ENCODE measurements around the gene UGT1A9. TPM values are rescaled to one million over a fixed set of nuclear protein-coding genes. Genes with fewer than 3 reads are reported as not detected.

The UGT1A9 gene
- total and polyA plus RNA-seq, 2 experiments from 2014 or later = 9.6 to 12.6 TPM

DNA sequence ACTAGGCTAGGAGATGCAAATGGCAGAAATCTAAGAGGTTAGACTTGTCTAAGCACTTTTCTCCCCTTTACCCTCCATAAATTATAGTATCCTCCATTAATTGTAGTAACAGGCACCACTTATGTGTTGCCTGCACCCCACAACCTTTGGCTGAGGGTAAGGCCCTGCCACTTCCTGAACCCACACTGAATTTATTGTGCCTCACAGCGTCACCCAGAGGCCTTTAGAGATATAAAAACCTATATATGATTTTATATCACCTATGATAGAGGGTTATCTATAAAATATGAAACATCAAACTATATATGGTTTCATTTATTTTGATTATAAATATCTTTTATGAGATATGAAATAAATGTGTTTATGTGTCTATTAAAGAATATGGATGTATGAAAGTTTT lies 2.6 kb downstream of the UGT1A9 start:
- H2AFZ ChIP-seq = no peak overlapping the region
- H3K27ac ChIP-seq = no peak overlapping the region
- H3K9me2 ChIP-seq (replicated peaks; ENCODE audit: insufficient read depth) = no peaks in the 10 kb centered on the region
- H3K36me3 ChIP-seq (replicated peaks; ENCODE audit: insufficient read depth, low read depth) = no peaks in the 10 kb centered on the region
- no peaks in the 10 kb centered on the region for H3K27me3 ChIP-seq
- TF ChIP-seq, protein P1, sequence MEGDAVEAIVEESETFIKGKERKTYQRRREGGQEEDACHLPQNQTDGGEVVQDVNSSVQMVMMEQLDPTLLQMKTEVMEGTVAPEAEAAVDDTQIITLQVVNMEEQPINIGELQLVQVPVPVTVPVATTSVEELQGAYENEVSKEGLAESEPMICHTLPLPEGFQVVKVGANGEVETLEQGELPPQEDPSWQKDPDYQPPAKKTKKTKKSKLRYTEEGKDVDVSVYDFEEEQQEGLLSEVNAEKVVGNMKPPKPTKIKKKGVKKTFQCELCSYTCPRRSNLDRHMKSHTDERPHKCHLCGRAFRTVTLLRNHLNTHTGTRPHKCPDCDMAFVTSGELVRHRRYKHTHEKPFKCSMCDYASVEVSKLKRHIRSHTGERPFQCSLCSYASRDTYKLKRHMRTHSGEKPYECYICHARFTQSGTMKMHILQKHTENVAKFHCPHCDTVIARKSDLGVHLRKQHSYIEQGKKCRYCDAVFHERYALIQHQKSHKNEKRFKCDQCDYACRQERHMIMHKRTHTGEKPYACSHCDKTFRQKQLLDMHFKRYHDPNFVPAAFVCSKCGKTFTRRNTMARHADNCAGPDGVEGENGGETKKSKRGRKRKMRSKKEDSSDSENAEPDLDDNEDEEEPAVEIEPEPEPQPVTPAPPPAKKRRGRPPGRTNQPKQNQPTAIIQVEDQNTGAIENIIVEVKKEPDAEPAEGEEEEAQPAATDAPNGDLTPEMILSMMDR (IDR thresholded peaks at IDR 0.05; ENCODE audit: poor library complexity) = no peak
- no peak for TF ChIP-seq EZH2phosphoT487 (IDR thresholded peaks at IDR 0.05; ENCODE audit: low read depth, severe bottlenecking, unreplicated experiment)
- no peak for TF ChIP-seq EZH2 (IDR thresholded peaks at IDR 0.05; ENCODE audit: borderline replicate concordance)
- H3K9me3 ChIP-seq (ENCODE audit: low read depth) = no peaks in the 10 kb centered on the region
- WGBS (ENCODE audit: low lambda C conversion rate, missing lambda C conversion rate) = 63% methylated on average over 1 of the region's 1 CpG
- no peak overlapping the region for H3K4me2 ChIP-seq
- H4K20me1 ChIP-seq (ENCODE audit: insufficient read depth, poor library complexity, severe bottlenecking) = no peaks in the 10 kb centered on the region
- no peak for DNase-seq (ENCODE audit: low spot score)
- no peaks in the 10 kb centered on the region for H3K79me2 ChIP-seq
- H3K4me1 ChIP-seq (ENCODE audit: insufficient read depth) = no peaks in the 10 kb centered on the region
- H3K4me3 ChIP-seq = no peak overlapping the region

DNA sequence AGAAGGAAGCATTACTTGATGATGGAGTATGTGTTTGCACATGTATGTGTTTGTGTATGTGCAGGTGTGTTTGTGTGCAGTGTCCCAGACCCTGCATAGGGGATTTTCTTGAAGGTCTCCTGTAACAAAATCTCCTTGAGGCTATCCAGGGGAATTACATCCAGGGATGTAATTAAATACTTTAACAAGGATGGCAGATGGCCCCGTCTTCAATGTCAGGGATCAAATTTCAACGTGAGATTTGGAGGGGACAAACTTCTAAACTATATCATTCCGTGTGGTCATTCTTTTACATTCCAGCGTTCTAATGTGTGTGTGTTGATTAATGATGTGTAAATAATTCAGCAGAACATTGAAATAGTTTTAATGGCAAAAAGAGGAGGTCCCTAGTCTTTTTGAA lies 3.3 kb downstream of the UGT1A9 start:
- H3K27ac ChIP-seq = no peak overlapping the region

DNA sequence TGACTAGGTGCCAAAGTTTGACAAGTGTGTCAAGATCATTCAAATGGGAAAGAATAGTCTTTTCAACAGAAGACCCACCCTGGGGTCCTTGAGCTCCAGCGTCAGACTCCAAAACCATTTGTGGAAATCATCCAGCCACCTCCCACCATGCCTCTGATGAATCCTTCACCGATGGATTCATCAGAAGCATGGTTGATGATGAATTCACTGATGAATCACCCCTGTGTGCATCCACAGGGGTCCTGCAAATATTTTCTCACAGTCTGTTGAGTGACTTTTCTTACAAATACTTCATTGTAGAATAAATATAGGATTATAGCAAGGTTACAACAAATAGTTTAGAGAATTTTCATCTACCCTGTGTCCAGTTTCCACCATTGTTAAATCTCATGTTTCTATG lies 4.3 kb downstream of the UGT1A9 start:
- no peaks in the 10 kb centered on the region for H3K9me3 ChIP-seq (ENCODE audit: low read depth)
- no peaks in the 10 kb centered on the region for H3K27me3 ChIP-seq
- no peaks in the 10 kb centered on the region for H3K4me1 ChIP-seq (ENCODE audit: insufficient read depth)
- no peak overlapping the region for H3K4me2 ChIP-seq
- H3K4me3 ChIP-seq = no peak overlapping the region
- H2AFZ ChIP-seq = no peak overlapping the region
- no peak overlapping the region for H3K27ac ChIP-seq
- no peaks in the 10 kb centered on the region for H4K20me1 ChIP-seq (ENCODE audit: insufficient read depth, poor library complexity, severe bottlenecking)
- no peaks in the 10 kb centered on the region for H3K36me3 ChIP-seq (replicated peaks; ENCODE audit: insufficient read depth, low read depth)
- H3K9me2 ChIP-seq (replicated peaks; ENCODE audit: insufficient read depth) = no peaks in the 10 kb centered on the region
- TF ChIP-seq EZH2phosphoT487 (IDR thresholded peaks at IDR 0.05; ENCODE audit: low read depth, severe bottlenecking, unreplicated experiment) = no peak
- TF ChIP-seq, protein P1 (IDR thresholded peaks at IDR 0.05; ENCODE audit: poor library complexity) = no peak
- no peak for TF ChIP-seq EZH2 (IDR thresholded peaks at IDR 0.05; ENCODE audit: borderline replicate concordance)
- DNase-seq (ENCODE audit: low spot score) = no peak
- WGBS (ENCODE audit: low lambda C conversion rate, missing lambda C conversion rate) = 88% methylated on average over 2 of the region's 2 CpGs
- H3K79me2 ChIP-seq = no peaks in the 10 kb centered on the region

More for the DNA sequence above, 3.3 kb downstream of the UGT1A9 start:
- H2AFZ ChIP-seq = no peak overlapping the region
- no peaks in the 10 kb centered on the region for H4K20me1 ChIP-seq (ENCODE audit: insufficient read depth, poor library complexity, severe bottlenecking)
- TF ChIP-seq, protein P1 (IDR thresholded peaks at IDR 0.05; ENCODE audit: poor library complexity) = no peak
- no peak overlapping the region for H3K4me2 ChIP-seq
- H3K36me3 ChIP-seq (replicated peaks; ENCODE audit: insufficient read depth, low read depth) = no peaks in the 10 kb centered on the region
- WGBS (ENCODE audit: low lambda C conversion rate, missing lambda C conversion rate) = 34% methylated on average over 4 of the region's 4 CpGs
- no peaks in the 10 kb centered on the region for H3K27me3 ChIP-seq
- no peaks in the 10 kb centered on the region for H3K9me2 ChIP-seq (replicated peaks; ENCODE audit: insufficient read depth)
- no peak for DNase-seq (ENCODE audit: low spot score)
- H3K79me2 ChIP-seq = no peaks in the 10 kb centered on the region
- no peaks in the 10 kb centered on the region for H3K4me1 ChIP-seq (ENCODE audit: insufficient read depth)
- no peak overlapping the region for H3K4me3 ChIP-seq
- no peaks in the 10 kb centered on the region for H3K9me3 ChIP-seq (ENCODE audit: low read depth)

DNA sequence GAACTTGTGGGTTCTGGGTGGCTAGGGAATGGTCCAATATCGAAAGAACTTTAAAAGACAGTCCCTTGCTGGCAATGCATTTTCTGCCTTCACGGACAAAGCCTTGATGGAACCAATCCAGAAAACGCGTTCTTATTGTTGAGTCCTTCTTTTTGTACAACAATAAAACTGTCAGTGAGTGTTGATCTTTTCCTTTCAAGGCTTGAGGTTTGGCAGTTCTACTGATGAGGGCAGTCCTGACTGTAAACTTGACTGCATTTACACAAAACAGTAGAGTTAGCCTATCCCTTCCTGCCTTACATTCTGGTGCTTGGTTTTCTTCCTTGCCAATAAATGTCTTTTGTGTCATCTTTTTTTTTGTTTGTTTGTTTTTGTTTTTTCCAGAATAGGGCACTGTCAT lies 7.5 kb downstream of the UGT1A9 start:
- DNase-seq (ENCODE audit: low spot score) = no peak
- Histone ChIP-seq H2AFZ (no peak overlapping the region), H3K4me3 (no peak overlapping the region), H3K79me2 (no peaks in the 10 kb centered on the region), H3K36me3 (replicated peaks; ENCODE audit: insufficient read depth, low read depth) (no peaks in the 10 kb centered on the region), H3K27me3 (no peaks in the 10 kb centered on the region), H3K4me1 (ENCODE audit: insufficient read depth) (no peaks in the 10 kb centered on the region), H3K27ac (no peak overlapping the region), H3K4me2 (no peak overlapping the region), H4K20me1 (ENCODE audit: insufficient read depth, poor library complexity, severe bottlenecking) (no peaks in the 10 kb centered on the region), H3K9me3 (ENCODE audit: low read depth) (no peaks in the 10 kb centered on the region), H3K9me2 (replicated peaks; ENCODE audit: insufficient read depth) (no peaks in the 10 kb centered on the region)
- TF ChIP-seq EZH2phosphoT487 (IDR thresholded peaks at IDR 0.05; ENCODE audit: low read depth, severe bottlenecking, unreplicated experiment) (no peak), EZH2 (IDR thresholded peaks at IDR 0.05; ENCODE audit: borderline replicate concordance) (no peak)
- TF ChIP-seq, protein P1 (IDR thresholded peaks at IDR 0.05; ENCODE audit: poor library complexity) = no peak
- 74% methylated on average over 4 of the region's 4 CpGs for WGBS (ENCODE audit: low lambda C conversion rate, missing lambda C conversion rate)

Data from hepatocyte (in vitro differentiated cells).